Measurements from ENCODE around the gene LSM3.

- no peak for TF ChIP-seq ZHX1 (conservative IDR thresholded peaks at IDR 0.05; ENCODE audit: low read length)
- TF ChIP-seq CTCF (IDR thresholded peaks at IDR 0.05 in 2 of 3, conservative IDR thresholded peaks at IDR 0.05 in 1 of 3; ENCODE audit: insufficient read depth in 2 of 3, low read depth in 1 of 3, low read length in 3 of 3) = no peak
- no peak for TF ChIP-seq ELF4 (CRISPR knock-in tag; IDR thresholded peaks at IDR 0.05)
- TF ChIP-seq FOXA3 (CRISPR knock-in tag; conservative IDR thresholded peaks at IDR 0.05 in 1 of 2, IDR thresholded peaks at IDR 0.05 in 1 of 2) = no peak
- TF ChIP-seq, protein P1, sequence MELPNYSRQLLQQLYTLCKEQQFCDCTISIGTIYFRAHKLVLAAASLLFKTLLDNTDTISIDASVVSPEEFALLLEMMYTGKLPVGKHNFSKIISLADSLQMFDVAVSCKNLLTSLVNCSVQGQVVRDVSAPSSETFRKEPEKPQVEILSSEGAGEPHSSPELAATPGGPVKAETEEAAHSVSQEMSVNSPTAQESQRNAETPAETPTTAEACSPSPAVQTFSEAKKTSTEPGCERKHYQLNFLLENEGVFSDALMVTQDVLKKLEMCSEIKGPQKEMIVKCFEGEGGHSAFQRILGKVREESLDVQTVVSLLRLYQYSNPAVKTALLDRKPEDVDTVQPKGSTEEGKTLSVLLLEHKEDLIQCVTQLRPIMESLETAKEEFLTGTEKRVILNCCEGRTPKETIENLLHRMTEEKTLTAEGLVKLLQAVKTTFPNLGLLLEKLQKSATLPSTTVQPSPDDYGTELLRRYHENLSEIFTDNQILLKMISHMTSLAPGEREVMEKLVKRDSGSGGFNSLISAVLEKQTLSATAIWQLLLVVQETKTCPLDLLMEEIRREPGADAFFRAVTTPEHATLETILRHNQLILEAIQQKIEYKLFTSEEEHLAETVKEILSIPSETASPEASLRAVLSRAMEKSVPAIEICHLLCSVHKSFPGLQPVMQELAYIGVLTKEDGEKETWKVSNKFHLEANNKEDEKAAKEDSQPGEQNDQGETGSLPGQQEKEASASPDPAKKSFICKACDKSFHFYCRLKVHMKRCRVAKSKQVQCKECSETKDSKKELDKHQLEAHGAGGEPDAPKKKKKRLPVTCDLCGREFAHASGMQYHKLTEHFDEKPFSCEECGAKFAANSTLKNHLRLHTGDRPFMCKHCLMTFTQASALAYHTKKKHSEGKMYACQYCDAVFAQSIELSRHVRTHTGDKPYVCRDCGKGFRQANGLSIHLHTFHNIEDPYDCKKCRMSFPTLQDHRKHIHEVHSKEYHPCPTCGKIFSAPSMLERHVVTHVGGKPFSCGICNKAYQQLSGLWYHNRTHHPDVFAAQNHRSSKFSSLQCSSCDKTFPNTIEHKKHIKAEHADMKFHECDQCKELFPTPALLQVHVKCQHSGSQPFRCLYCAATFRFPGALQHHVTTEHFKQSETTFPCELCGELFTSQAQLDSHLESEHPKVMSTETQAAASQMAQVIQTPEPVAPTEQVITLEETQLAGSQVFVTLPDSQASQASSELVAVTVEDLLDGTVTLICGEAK (IDR thresholded peaks at IDR 0.05) = no peak
- TF ChIP-seq, protein P1 (CRISPR knock-in tag; IDR thresholded peaks at IDR 0.05) = no peak
- TF ChIP-seq, protein P2, sequence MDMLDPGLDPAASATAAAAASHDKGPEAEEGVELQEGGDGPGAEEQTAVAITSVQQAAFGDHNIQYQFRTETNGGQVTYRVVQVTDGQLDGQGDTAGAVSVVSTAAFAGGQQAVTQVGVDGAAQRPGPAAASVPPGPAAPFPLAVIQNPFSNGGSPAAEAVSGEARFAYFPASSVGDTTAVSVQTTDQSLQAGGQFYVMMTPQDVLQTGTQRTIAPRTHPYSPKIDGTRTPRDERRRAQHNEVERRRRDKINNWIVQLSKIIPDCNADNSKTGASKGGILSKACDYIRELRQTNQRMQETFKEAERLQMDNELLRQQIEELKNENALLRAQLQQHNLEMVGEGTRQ (CRISPR knock-in tag; IDR thresholded peaks at IDR 0.05) = no peak
- TF ChIP-seq TFAP4 (CRISPR knock-in tag; IDR thresholded peaks at IDR 0.05; ENCODE audit: borderline replicate concordance) = no peak
Measured at GRCh38 chr3:14194865-14195264, 16.2 kb downstream of the LSM3 start.

All from K562 (cell line).